ENCODE results near the gene EPC1.

DNA sequence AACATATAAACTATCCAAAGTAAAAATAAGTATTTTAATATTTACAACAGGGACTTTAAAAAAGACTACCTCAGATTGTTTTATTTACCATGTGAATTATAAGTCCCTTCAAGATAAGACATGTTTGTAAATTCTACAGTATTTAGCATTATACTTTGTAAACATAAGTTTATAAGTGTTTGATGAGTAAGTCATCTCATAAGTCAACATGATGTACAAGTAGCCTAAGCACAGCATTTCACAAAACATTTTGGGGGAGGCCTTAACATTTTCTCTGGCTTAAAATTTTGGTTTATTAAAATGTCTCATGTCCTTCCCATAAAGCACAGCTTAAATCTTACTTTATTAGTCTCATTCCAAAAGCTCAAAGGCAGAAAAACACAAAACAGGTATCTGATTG, 15.4 kb downstream of the EPC1 start:
- TF ChIP-seq CTCF (IDR thresholded peaks at IDR 0.05; ENCODE audit: control extremely low read depth in 1 of 3, insufficient read depth in 1 of 3, low read depth in 1 of 3, low read length in 3 of 3): no peak
- TF ChIP-seq, protein P1, sequence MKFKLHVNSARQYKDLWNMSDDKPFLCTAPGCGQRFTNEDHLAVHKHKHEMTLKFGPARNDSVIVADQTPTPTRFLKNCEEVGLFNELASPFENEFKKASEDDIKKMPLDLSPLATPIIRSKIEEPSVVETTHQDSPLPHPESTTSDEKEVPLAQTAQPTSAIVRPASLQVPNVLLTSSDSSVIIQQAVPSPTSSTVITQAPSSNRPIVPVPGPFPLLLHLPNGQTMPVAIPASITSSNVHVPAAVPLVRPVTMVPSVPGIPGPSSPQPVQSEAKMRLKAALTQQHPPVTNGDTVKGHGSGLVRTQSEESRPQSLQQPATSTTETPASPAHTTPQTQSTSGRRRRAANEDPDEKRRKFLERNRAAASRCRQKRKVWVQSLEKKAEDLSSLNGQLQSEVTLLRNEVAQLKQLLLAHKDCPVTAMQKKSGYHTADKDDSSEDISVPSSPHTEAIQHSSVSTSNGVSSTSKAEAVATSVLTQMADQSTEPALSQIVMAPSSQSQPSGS (IDR thresholded peaks at IDR 0.05; ENCODE audit: low read length): no peak
- TF ChIP-seq JUN (IDR thresholded peaks at IDR 0.05; ENCODE audit: low read depth, low read length): no peak
- no peak for TF ChIP-seq POLR2A (IDR thresholded peaks at IDR 0.05; ENCODE audit: control extremely low read depth in 1 of 2, low read depth in 2 of 2, low read length in 2 of 2)
- no peak for TF ChIP-seq MAX (IDR thresholded peaks at IDR 0.05)

Measured in H1 (cell line).